Measurements from ENCODE around the gene ARAP3. TPM values are rescaled to one million over a fixed set of nuclear protein-coding genes. Genes with fewer than 3 reads are reported as not detected.
A peak's percentile ranks its signal among the peaks of the same experiment; 100 is the strongest.
"Not testable (repeated sequence)": the region's sequence is repeated elsewhere in the genome, so short reads cannot be mapped to it uniquely, and the experiment has no call there.

ARAP3 gene
- total RNA-seq, 1 experiment from 2014 or later = 5.5 TPM

- no peak for DNase-seq (ENCODE audit: low read depth)
These were observed 64.4 kb downstream of the ARAP3 start for GRCh38 chr5:141617682-141618029.

- peak; percentile 33 for DNase-seq (ENCODE audit: low read depth)
These were observed 64.9 kb downstream of the ARAP3 start for GRCh38 chr5:141617128-141617527.

- DNase-seq (ENCODE audit: low read depth) = no peak
These were observed 65.9 kb downstream of the ARAP3 start for GRCh38 chr5:141615991-141616720.

- DNase-seq (ENCODE audit: low read depth) = no peak
These were observed 68.7 kb downstream of the ARAP3 start for GRCh38 chr5:141613344-141613743.

- no peak for DNase-seq (ENCODE audit: low read depth)
These were observed 70.7 kb downstream of the ARAP3 start for GRCh38 chr5:141611289-141611688.

GRCh38 chr5:141609921-141610320 lies 72.1 kb downstream of the ARAP3 start:
- not testable (repeated sequence) for DNase-seq (ENCODE audit: low read depth)

- DNase-seq (ENCODE audit: low read depth) = no peak
These were observed 73.0 kb downstream of the ARAP3 start for GRCh38 chr5:141609044-141609443.

GRCh38 chr5:141608557-141608956 lies 73.5 kb downstream of the ARAP3 start:
- no peak for DNase-seq (ENCODE audit: low read depth)

GRCh38 chr5:141608046-141608445 lies 74.0 kb downstream of the ARAP3 start:
- no peak for DNase-seq (ENCODE audit: low read depth)

GRCh38 chr5:141605523-141606277 lies 76.3 kb downstream of the ARAP3 start:
- no peak for DNase-seq (ENCODE audit: low read depth)

GRCh38 chr5:141603923-141604717 lies 77.9 kb downstream of the ARAP3 start:
- DNase-seq (ENCODE audit: low read depth) = peak; percentile 91

Other genes starting within 250 kb of the ARAP3 start
- 41.3 and 88.4 TPM in 2 replicates for gene PCDHGC3, start 206.3 kb downstream of the ARAP3 start, total RNA-seq (2014; rRNA removed; shearing (Covaris generic))
- gene PCDHGC4, start 197.2 kb downstream of the ARAP3 start, total RNA-seq (2014; rRNA removed; shearing (Covaris generic)) = 0.25 and 0.69 TPM in 2 replicates
- 2.0 and 2.2 TPM in 2 replicates for gene PCDHGC5, start 193.1 kb downstream of the ARAP3 start, total RNA-seq (2014; rRNA removed; shearing (Covaris generic))
- 32.8 and 77.0 TPM in 2 replicates for gene DIAPH1, start 63.2 kb downstream of the ARAP3 start, total RNA-seq (2014; rRNA removed; shearing (Covaris generic))
- 78.2 and 88.4 TPM in 2 replicates for gene HDAC3, start 45.4 kb downstream of the ARAP3 start, total RNA-seq (2014; rRNA removed; shearing (Covaris generic))
- gene RELL2, start 45.2 kb downstream of the ARAP3 start, total RNA-seq (2014; rRNA removed; shearing (Covaris generic)) = 8.3 and 9.0 TPM in 2 replicates
- 11.0 and 18.5 TPM in 2 replicates for gene FCHSD1, start 30.8 kb downstream of the ARAP3 start, total RNA-seq (2014; rRNA removed; shearing (Covaris generic))
- 4.9 and 5.4 TPM in 2 replicates for gene PCDH1, start 196.2 kb upstream of the ARAP3 start, total RNA-seq (2014; rRNA removed; shearing (Covaris generic))
- gene DELE1, start 241.6 kb upstream of the ARAP3 start, total RNA-seq (2014; rRNA removed; shearing (Covaris generic)) = 35.6 and 47.0 TPM in 2 replicates

All from M059J (cell line).